Occipital lobe (tissue), 2 donors: ENCODE measurements around the gene PEAK3. TPM values are rescaled to one million over a fixed set of nuclear protein-coding genes. Genes with fewer than 3 reads are reported as not detected.

Experiments used
- DNase-seq: peaks from one replicate; lab custom pipeline; 2025; lab: John Stamatoyannopoulos, UW
- total RNA-seq: library from RNA; depleted of rRNA; stranded (reverse); fragments of >200 nt; gene quantifications from one replicate; pipeline ENCODE4 v1.2.3, GENCODE V29; 2014

Gene PEAK3
- total RNA-seq, 1 donor from 2014 or later: not detected

- no peak for DNase-seq
Measured at GRCh38 chr19:2239173-2239572, 42.8 kb downstream of the PEAK3 start.

GRCh38 chr19:2237869-2238153 lies 44.2 kb downstream of the PEAK3 start:
- no peak for DNase-seq

- no peak for DNase-seq
Measured at GRCh38 chr19:2237051-2237868, 44.7 kb downstream of the PEAK3 start.

- DNase-seq: peak; percentile 92
Measured at GRCh38 chr19:2236314-2237050, 45.5 kb downstream of the PEAK3 start, which contains the start of the genes PLEKHJ1 and SF3A2. TSS of gene PLEKHJ1 (minus strand) at chr19:2236329. CDS start at chr19:2236248, 81 bp downstream. TSS of gene SF3A2 (plus strand) at chr19:2236824. CDS start at chr19:2243419, 6,595 bp downstream.

GRCh38 chr19:2236064-2236313 lies 46.0 kb downstream of the PEAK3 start:
- no peak for DNase-seq

- DNase-seq: no peak
Measured at GRCh38 chr19:2235381-2236063, 46.5 kb downstream of the PEAK3 start.

- no peak for DNase-seq
Measured at GRCh38 chr19:2234996-2235380, 47.0 kb downstream of the PEAK3 start.

GRCh38 chr19:2233601-2234280 lies 48.2 kb downstream of the PEAK3 start:
- no peak for DNase-seq

GRCh38 chr19:2232286-2233151 lies 49.5 kb downstream of the PEAK3 start:
- DNase-seq: no peak

- no peak for DNase-seq
Measured at GRCh38 chr19:2231621-2232221, 50.3 kb downstream of the PEAK3 start.

GRCh38 chr19:2230807-2231533 lies 51.0 kb downstream of the PEAK3 start:
- DNase-seq: no peak

- DNase-seq: no peak
Measured at GRCh38 chr19:2230033-2230531, 51.9 kb downstream of the PEAK3 start.

- DNase-seq: no peak
Measured at GRCh38 chr19:2229103-2230032, 52.6 kb downstream of the PEAK3 start.

GRCh38 chr19:2228157-2229030 lies 53.6 kb downstream of the PEAK3 start:
- no peak for DNase-seq

GRCh38 chr19:2227415-2228156 lies 54.4 kb downstream of the PEAK3 start:
- no peak for DNase-seq

GRCh38 chr19:2226840-2227360 lies 55.1 kb downstream of the PEAK3 start:
- no peak for DNase-seq
